GM12878 (cell line): ENCODE results near the gene LALBA. TPM values are rescaled to one million over a fixed set of nuclear protein-coding genes. Genes with fewer than 3 reads are reported as not detected.

ENCODE experiments used
- ATAC-seq: fragments of 200-7000 bp; cut with Tn5 transposase; 3 replicates; pipeline ENCODE4 v1.9.1; 2020; ENCODE audit warnings: mild to moderate bottlenecking, moderate library complexity
- BruUV-seq: library from RNA; stranded (reverse); fragments of 400-500 nt; replicated peaks from 2 replicates; lab custom pipeline; 2021; lab: Mats Ljungman, UMichigan
- CTCF ChIA-PET: fragments of 300-600 bp; sonication (Branson Sonifier 250); formaldehyde crosslinking; extraction: SDS; loops from one replicate; lab custom pipeline; 2021; ENCODE audit warnings: inconsistent platforms; lab: Yijun Ruan, JAX
- POLR2A ChIA-PET: fragments of 350-600 bp; formaldehyde crosslinking; extraction: SDS; loops from one replicate; lab custom pipeline; 2021; ENCODE audit warnings: inconsistent platforms; lab: Charles Lee
- RAD21 ChIA-PET: fragments of 300-600 bp; sonication (Branson Sonifier 250); formaldehyde crosslinking; loops from one replicate; lab custom pipeline; 2023; ENCODE audit warnings: antibody characterized with exemption; ENCODE audit not compliant: unreplicated experiment; lab: Charles Lee
- SMC1A ChIA-PET: fragments of 300-600 bp; sonication (Branson Sonifier 250); formaldehyde crosslinking; loops from one replicate; lab custom pipeline; 2023; ENCODE audit not compliant: unreplicated experiment, uncharacterized antibody; lab: Charles Lee
- DNase-seq: peaks from one replicate; pipeline ENCODE4 v3.0.0-alpha.2; 2011; ENCODE audit warnings: low read depth, low spot score
- FAIRE-seq: peaks from 3 replicates; lab custom pipeline; 2011; peaks lifted over from hg19 to GRCh38; lab: Jason Lieb, UNC
- H2AFZ ChIP-seq: 2 replicates; pipeline ENCODE4 v1.6.0; 2011; ENCODE audit warnings: low read depth, low read length, control low read depth; ENCODE audit not compliant: control insufficient read depth
- H3K27ac ChIP-seq: 2 replicates; pipeline ENCODE4 v1.5.1; 2011; ENCODE audit warnings: control low read depth; ENCODE audit not compliant: control insufficient read depth, insufficient read depth
- H3K27me3 ChIP-seq, 2 experiments: replicated peaks in 1 of 2; 2 replicates each; pipeline versions ENCODE4 v1.6.0 to v1.6.1; 2011; ENCODE audit warnings: low read length in 1 of 2; ENCODE audit not compliant: control insufficient read depth in 2 of 2, insufficient read depth in 2 of 2
- H3K36me3 ChIP-seq, 2 experiments: 2 replicates each; pipeline ENCODE4 v1.5.1; 2011; ENCODE audit warnings: low read length in 1 of 2; ENCODE audit not compliant: control insufficient read depth in 2 of 2, insufficient read depth in 2 of 2
- H3K4me1 ChIP-seq: 2 replicates; pipeline ENCODE4 v1.6.1; 2011; ENCODE audit warnings: mild to moderate bottlenecking, low read length, moderate library complexity, mixed read lengths; ENCODE audit not compliant: control insufficient read depth, insufficient read depth
- H3K4me2 ChIP-seq: 2 replicates; pipeline ENCODE4 v1.6.0; 2011; ENCODE audit warnings: control low read depth; ENCODE audit not compliant: control insufficient read depth, insufficient read depth
- H3K4me3 ChIP-seq: fragments of 200-600 bp; sonication (generic); 2 replicates; pipeline ENCODE4 v1.5.1; 2016
- H3K79me2 ChIP-seq: 2 replicates; pipeline ENCODE4 v1.6.0; 2011; ENCODE audit warnings: low read length; ENCODE audit not compliant: control insufficient read depth, insufficient read depth
- H3K9ac ChIP-seq: 2 replicates; pipeline ENCODE4 v1.8.0; 2011; ENCODE audit warnings: low read length, control low read depth, mixed read lengths; ENCODE audit not compliant: control insufficient read depth, insufficient read depth
- H3K9me3 ChIP-seq: replicated peaks from 3 replicates; pipeline ENCODE4 v1.5.1; 2011; ENCODE audit warnings: mild to moderate bottlenecking, low read length; ENCODE audit not compliant: control insufficient read depth, insufficient read depth
- H4K20me1 ChIP-seq: 2 replicates; pipeline ENCODE4 v1.6.0; 2011; ENCODE audit not compliant: control insufficient read depth, insufficient read depth
- BRCA1 ChIP-seq: IDR thresholded peaks from 2 replicates; pipeline ENCODE4 v1.6.1; 2011; ENCODE audit warnings: low read depth, low read length, improper control_type of control experiment
- IKZF1 ChIP-seq: fragments of 450-650 bp; conservative IDR thresholded peaks from 2 replicates; pipeline ENCODE4 v1.6.1; 2017; ENCODE audit warnings: antibody characterized with exemption, mild to moderate bottlenecking
- SPI1 ChIP-seq: IDR thresholded peaks from 2 replicates; pipeline ENCODE4 v1.6.1; 2011; ENCODE audit warnings: low read depth, mild to moderate bottlenecking, low read length, moderate library complexity, borderline replicate concordance; ENCODE audit not compliant: insufficient read depth
- WGBS: methylation state at CpG from one replicate; pipeline ENCODE4 v1.1.6; 2016; ENCODE audit warnings: low lambda C conversion rate; ENCODE audit not compliant: insufficient replicate concordance, insufficient coverage; ENCODE audit errors: missing lambda C conversion rate; 5-methylcytosine and 5-hydroxymethylcytosine counted together
- in situ Hi-C: fragments of 300-500 bp; cut with MboI; formaldehyde crosslinking; loops from 9 replicates; pipeline ENCODE4 v1.14.3; 2018; ENCODE audit warnings: mixed read lengths
- intact Hi-C: fragments of 100-400 bp; cut with micrococcal nuclease; formaldehyde crosslinking; loops from one replicate; pipeline ENCODE4 v1.14.2; 2022; ENCODE audit not compliant: unreplicated experiment
- polyA plus RNA-seq, 11 experiments: library from polyadenylated mRNA; depleted of rRNA in 4 of 11; unstranded in 6 of 11; stranded (reverse) in 5 of 11; fragments of >200 nt; fragmentation: Nextera tagmentation in 4 of 11; fragmentation: Illumina TruSeq in 1 of 11; extraction: Ambion mirVana in 4 of 11; extraction: Trizol in 1 of 11; gene quantifications; 1 replicate in 1 of 11; 2 replicates in 10 of 11; pipeline versions ENCODE4 v1.2.1 to v1.2.3, GENCODE V29; 2011 to 2016; ENCODE audit warnings: inconsistent platforms in 2 of 11, missing spikeins in 2 of 11, low read depth in 1 of 11
- total RNA-seq, 4 experiments: library from RNA; depleted of rRNA in 3 of 4; stranded (reverse); fragments of >200 nt in 3 of 4; fragmentation: Illumina TruSeq in 1 of 4; extraction: Trizol in 1 of 4; gene quantifications; 2 replicates each; pipeline versions ENCODE4 v1.2.1 to v1.2.3, GENCODE V29; 2013 to 2021
- TF ChIP-seq, protein P1 (sequence below): fragments of 450-650 bp; IDR thresholded peaks from 2 replicates; pipeline ENCODE4 v1.6.1; 2017; ENCODE audit warnings: mild to moderate bottlenecking
- TF ChIP-seq, protein P2 (sequence below): fragments of 450-650 bp; IDR thresholded peaks from 2 replicates; pipeline ENCODE4 v1.6.1; 2018; ENCODE audit warnings: borderline replicate concordance, mild to moderate bottlenecking; ENCODE audit not compliant: partially characterized antibody
- TF ChIP-seq, protein P3 (sequence below): fragments of 450-650 bp; IDR thresholded peaks from 2 replicates; pipeline ENCODE4 v1.6.1; 2018; ENCODE audit warnings: mild to moderate bottlenecking, low read depth, moderate library complexity; ENCODE audit not compliant: partially characterized antibody

LALBA gene
- total and polyA plus RNA-seq, 10 of the 15 experiments (the other 5 are each of a cell fraction or from before 2014, with no cell fraction given), result not detected

DNA sequence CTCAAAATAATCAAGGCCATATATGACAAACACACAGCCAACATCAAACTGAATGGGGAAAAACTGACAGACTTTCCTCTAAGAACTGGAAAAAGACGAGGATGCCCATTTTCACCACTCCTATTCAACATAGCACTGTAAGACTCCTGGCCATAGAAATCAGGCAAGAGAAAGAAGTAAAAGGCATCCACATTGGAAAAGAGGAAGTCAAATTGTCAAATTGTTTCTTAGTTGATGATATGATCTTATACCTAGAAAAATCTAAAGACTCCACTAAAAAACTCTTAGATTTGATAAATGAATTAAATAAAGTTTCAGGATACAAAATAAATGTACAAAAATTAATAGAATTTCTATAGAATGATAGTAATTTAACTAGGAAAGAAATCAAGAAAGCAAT is 33.2 kb downstream of the LALBA start:
- ChIA-PET CTCF (no interaction called here), SMC1A (no interaction called here), POLR2A (no interaction called here), RAD21 (no interaction called here)
- 0% methylated on average over 1 of the region's 1 CpG for WGBS
- in situ Hi-C loops, result no loop called here
- DNase-seq (no peak), FAIRE-seq (no peak), ATAC-seq (no peak)
- Histone ChIP-seq H2AFZ (no peak overlapping the region), H3K36me3 (no peaks in the 10 kb centered on the region), H3K4me3 (no peak overlapping the region), H4K20me1 (no peaks in the 10 kb centered on the region), H3K9ac (no peak overlapping the region), H3K27ac (no peak overlapping the region), H3K4me2 (no peak overlapping the region), H3K9me3 (no peaks in the 10 kb centered on the region), H3K4me1 (0 out of 2 replicates have a peak, but pooled peaks cover 5% of the 10 kb centered on the region), H3K27me3 (no peaks in the 10 kb centered on the region), H3K79me2 (no peaks in the 10 kb centered on the region)
- BruUV-seq, result no TSS peak
- intact Hi-C loops, result no loop called here
- TF ChIP-seq SPI1 (peak; percentile 27; the same call in 1 of the 2 replicates), IKZF1 (no peak)
- TF ChIP-seq, protein P1, sequence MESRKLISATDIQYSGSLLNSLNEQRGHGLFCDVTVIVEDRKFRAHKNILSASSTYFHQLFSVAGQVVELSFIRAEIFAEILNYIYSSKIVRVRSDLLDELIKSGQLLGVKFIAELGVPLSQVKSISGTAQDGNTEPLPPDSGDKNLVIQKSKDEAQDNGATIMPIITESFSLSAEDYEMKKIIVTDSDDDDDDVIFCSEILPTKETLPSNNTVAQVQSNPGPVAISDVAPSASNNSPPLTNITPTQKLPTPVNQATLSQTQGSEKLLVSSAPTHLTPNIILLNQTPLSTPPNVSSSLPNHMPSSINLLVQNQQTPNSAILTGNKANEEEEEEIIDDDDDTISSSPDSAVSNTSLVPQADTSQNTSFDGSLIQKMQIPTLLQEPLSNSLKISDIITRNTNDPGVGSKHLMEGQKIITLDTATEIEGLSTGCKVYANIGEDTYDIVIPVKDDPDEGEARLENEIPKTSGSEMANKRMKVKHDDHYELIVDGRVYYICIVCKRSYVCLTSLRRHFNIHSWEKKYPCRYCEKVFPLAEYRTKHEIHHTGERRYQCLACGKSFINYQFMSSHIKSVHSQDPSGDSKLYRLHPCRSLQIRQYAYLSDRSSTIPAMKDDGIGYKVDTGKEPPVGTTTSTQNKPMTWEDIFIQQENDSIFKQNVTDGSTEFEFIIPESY, result no peak

DNA sequence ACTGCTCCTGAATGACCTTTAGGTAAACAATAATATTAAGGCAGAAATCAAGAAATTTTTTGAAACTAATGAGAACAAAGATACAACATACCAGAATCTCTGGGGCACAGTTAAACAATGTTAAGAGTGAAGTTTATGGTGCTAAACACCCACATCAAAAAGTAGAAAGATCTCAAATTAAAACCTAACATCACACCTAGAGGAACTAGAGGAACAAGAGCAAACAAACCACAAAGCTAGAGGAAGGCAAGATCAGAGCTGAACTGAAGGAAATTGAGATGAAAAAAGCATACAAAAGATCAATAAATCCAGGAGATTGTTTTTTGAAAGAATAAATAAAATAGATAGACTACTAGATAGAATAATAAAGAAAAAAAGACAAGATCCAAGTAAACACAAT is 37.2 kb downstream of the LALBA start:
- Histone ChIP-seq H3K27ac (no peak overlapping the region), H3K4me2 (no peak overlapping the region), H2AFZ (no peak overlapping the region), H3K36me3 (no peaks in the 10 kb centered on the region), H3K9me3 (no peaks in the 10 kb centered on the region), H3K27me3 (no peaks in the 10 kb centered on the region), H3K4me3 (no peak overlapping the region), H3K79me2 (no peaks in the 10 kb centered on the region), H3K4me1 (no peaks in the 10 kb centered on the region), H3K9ac (no peak overlapping the region), H4K20me1 (no peaks in the 10 kb centered on the region)
- SMC1A ChIA-PET, result interaction anchor here (2.0 kb wide), 1 partner anchor 10 kb away, joined by 8 read pairs; no protein-coding TSS in a partner anchor
- FAIRE-seq (no peak), ATAC-seq (no peak), DNase-seq (no peak)
- BruUV-seq, result no TSS peak
- in situ Hi-C loops, result no loop called here
- intact Hi-C loops, result no loop called here
- CTCF ChIA-PET, result interaction anchor here (1.0 to 1.3 kb wide), 2 partner anchors 9 to 87 kb away, joined by 3 to 9 read pairs; no protein-coding TSS in a partner anchor
- RAD21 ChIA-PET, result no interaction called here
- POLR2A ChIA-PET, result no interaction called here
- no peak for TF ChIP-seq BRCA1
- TF ChIP-seq, protein P2, sequence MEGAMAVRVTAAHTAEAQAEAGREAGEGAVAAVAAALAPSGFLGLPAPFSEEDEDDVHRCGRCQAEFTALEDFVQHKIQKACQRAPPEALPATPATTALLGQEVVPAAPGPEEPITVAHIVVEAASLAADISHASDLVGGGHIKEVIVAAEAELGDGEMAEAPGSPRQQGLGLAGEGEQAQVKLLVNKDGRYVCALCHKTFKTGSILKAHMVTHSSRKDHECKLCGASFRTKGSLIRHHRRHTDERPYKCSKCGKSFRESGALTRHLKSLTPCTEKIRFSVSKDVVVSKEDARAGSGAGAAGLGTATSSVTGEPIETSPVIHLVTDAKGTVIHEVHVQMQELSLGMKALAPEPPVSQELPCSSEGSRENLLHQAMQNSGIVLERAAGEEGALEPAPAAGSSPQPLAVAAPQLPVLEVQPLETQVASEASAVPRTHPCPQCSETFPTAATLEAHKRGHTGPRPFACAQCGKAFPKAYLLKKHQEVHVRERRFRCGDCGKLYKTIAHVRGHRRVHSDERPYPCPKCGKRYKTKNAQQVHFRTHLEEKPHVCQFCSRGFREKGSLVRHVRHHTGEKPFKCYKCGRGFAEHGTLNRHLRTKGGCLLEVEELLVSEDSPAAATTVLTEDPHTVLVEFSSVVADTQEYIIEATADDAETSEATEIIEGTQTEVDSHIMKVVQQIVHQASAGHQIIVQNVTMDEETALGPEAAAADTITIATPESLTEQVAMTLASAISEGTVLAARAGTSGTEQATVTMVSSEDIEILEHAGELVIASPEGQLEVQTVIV, result no peak
- TF ChIP-seq, protein P3, sequence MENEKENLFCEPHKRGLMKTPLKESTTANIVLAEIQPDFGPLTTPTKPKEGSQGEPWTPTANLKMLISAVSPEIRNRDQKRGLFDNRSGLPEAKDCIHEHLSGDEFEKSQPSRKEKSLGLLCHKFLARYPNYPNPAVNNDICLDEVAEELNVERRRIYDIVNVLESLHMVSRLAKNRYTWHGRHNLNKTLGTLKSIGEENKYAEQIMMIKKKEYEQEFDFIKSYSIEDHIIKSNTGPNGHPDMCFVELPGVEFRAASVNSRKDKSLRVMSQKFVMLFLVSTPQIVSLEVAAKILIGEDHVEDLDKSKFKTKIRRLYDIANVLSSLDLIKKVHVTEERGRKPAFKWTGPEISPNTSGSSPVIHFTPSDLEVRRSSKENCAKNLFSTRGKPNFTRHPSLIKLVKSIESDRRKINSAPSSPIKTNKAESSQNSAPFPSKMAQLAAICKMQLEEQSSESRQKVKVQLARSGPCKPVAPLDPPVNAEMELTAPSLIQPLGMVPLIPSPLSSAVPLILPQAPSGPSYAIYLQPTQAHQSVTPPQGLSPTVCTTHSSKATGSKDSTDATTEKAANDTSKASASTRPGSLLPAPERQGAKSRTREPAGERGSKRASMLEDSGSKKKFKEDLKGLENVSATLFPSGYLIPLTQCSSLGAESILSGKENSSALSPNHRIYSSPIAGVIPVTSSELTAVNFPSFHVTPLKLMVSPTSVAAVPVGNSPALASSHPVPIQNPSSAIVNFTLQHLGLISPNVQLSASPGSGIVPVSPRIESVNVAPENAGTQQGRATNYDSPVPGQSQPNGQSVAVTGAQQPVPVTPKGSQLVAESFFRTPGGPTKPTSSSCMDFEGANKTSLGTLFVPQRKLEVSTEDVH, result no peak
